Measurements from ENCODE around the gene CD209.
A peak's percentile ranks its signal among the peaks of the same experiment; 100 is the strongest.

The CD209 gene

DNA sequence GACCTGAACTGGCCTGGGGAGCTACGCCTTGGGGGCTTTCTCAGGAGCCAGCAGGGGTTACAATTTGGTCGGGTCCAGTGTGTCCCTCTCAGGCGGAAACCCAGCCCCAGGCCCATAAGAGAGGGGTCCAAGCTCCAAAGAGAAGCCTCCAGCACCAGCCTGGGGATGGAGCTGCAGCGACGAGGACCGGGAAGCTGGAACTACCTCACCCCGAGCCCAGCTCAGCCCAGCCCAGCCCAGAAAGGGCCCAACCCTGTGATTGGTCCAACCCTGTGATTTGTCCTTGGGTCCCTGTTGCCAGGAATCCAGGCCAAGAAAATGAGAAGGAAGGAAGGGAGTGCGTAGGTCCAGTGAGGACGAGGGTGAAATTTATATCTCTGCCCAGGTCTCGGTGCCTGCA is 39.8 kb upstream of the CD209 start:
- Histone ChIP-seq H3K4me3 (ENCODE audit: low read length) (peak overlapping the region; percentile 40), H3K9ac (ENCODE audit: low read depth, low read length) (no peak overlapping the region), H3K27me3 (ENCODE audit: insufficient read depth, low read length) (peaks cover 75% of the 10 kb centered on the region), H3K4me1 (ENCODE audit: insufficient read depth, low read length) (peaks cover 7% of the 10 kb centered on the region), H3K36me3 (ENCODE audit: insufficient read depth, low read length) (no peaks in the 10 kb centered on the region), H3K9me3 (ENCODE audit: insufficient read depth, low read depth, low read length) (no peaks in the 10 kb centered on the region), H3K27ac (ENCODE audit: low read depth, low read length) (no peak overlapping the region)
- WGBS: 31% methylated on average over 10 of the region's 10 CpGs

DNA sequence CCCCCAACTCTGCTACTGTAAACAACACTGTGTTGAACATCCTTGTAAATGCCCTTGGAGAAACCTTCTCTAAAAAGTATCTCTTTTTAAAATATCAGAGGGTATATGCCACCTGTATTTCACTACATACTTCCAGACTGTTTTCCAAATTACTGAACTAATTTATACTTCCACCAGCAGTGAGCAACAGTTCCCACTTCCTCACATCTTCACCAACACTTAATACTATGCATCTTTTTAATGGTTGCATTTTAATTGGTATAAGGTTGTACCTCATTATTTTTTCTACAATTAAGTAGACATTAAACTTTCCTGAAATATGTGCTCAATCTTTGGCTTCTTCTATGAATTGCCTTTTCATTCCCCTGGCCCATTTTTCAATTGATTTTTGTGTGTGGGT is 37.5 kb upstream of the CD209 start:
- Histone ChIP-seq H3K9me3 (ENCODE audit: insufficient read depth, low read depth, low read length) (no peaks in the 10 kb centered on the region), H3K4me3 (ENCODE audit: low read length) (no peak overlapping the region), H3K27ac (ENCODE audit: low read depth, low read length) (no peak overlapping the region), H3K9ac (ENCODE audit: low read depth, low read length) (no peak overlapping the region), H3K36me3 (ENCODE audit: insufficient read depth, low read length) (no peaks in the 10 kb centered on the region), H3K27me3 (ENCODE audit: insufficient read depth, low read length) (peaks cover 65% of the 10 kb centered on the region), H3K4me1 (ENCODE audit: insufficient read depth, low read length) (peaks cover 7% of the 10 kb centered on the region)

DNA sequence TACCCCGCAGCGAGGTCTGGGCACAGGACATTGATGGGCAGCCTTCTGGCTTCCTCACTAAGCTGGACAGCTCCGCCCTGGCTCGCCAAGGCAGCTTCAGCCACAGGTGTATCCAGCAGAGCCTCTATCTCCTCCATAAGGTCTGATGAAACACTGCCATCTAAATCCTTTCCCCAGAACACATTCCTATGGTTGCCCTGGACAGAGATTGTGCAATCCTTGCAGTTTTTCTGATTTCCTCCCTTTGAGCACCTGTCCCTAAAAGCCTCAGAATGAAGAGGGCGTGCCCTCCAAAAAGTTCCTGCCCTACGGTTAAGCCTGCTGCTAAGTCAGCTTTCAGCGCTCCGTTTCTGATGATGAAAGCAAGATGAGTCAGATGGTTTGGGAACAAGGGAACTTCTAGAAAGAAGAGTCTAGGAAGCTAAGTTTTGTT is 36.7 kb upstream of the CD209 start:
- Histone ChIP-seq H3K36me3 (ENCODE audit: insufficient read depth, low read length) (no peaks in the 10 kb centered on the region), H3K4me1 (ENCODE audit: insufficient read depth, low read length) (peaks cover 7% of the 10 kb centered on the region), H3K9ac (ENCODE audit: low read depth, low read length) (no peak overlapping the region), H3K27ac (ENCODE audit: low read depth, low read length) (no peak overlapping the region), H3K9me3 (ENCODE audit: insufficient read depth, low read depth, low read length) (no peaks in the 10 kb centered on the region), H3K27me3 (ENCODE audit: insufficient read depth, low read length) (peaks cover 57% of the 10 kb centered on the region), H3K4me3 (ENCODE audit: low read length) (no peak overlapping the region)
- 16% methylated on average over 8 of the region's 8 CpGs for WGBS

DNA sequence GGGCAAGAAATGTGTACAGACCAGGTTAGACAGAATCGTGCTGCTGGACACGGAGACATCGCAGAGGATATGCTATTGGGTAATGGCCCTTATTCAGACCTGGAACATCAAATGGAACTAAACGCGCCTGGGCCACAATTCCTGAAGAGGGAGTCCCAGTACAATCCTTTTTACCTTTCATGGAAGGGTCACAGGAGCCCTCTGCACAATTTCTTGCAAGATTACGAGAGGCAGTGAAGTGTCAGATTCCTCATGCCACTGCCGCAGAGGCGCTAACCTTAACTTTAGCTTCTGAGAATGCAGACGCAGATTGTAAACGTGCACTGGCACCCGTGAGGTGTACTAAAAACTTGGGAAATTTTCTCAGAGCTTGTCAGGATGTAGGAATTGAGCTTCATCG is 33.8 kb upstream of the CD209 start:
- Histone ChIP-seq H3K36me3 (ENCODE audit: insufficient read depth, low read length) (no peaks in the 10 kb centered on the region), H3K4me1 (ENCODE audit: insufficient read depth, low read length) (peaks cover 7% of the 10 kb centered on the region), H3K9ac (ENCODE audit: low read depth, low read length) (no peak overlapping the region), H3K27me3 (ENCODE audit: insufficient read depth, low read length) (peaks cover 29% of the 10 kb centered on the region), H3K4me3 (ENCODE audit: low read length) (no peak overlapping the region), H3K27ac (ENCODE audit: low read depth, low read length) (no peak overlapping the region), H3K9me3 (ENCODE audit: insufficient read depth, low read depth, low read length) (no peaks in the 10 kb centered on the region)
- 70% methylated on average over 12 of the region's 12 CpGs for WGBS

DNA sequence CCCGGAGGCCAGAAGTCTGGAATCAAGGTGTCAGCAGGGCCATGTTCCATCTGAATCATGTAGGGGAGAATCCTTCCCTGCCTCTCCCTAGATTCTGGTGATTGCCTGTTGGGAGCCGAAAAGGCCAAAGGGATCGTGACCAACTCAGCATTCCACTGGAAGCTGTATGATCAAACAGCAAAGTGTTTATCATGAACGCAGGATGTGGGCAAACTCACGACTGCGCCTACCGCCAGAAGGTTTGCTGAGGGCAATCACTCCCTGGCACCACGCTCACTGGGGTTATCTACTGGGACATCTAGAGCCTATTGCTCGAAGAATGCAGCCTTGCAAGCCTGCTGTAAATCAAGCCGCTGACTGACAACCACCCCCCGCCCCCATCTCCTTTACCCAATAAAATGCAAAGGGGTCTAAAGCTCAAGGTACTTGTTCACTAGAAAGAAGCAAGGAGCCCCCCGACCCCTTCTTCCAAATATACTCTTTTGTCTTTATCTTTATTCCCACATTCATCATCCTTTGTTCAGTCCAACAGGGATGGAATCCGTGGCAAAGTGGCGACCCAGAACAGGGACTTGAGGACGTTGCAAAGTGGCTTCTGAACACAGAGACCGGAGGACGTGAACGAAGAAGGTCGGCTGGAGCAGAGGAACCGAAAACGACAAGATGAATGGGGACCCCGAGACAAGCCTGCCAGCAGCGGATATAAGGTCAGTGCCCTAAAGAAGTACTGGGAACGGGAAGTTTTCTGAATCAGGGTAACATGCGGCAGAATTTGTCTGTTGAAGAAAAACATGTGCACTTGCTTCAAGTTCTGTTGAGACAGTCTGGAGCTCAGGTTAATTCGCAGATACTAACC is 32.5 kb upstream of the CD209 start:
- Histone ChIP-seq H3K4me3 (ENCODE audit: low read length) (no peak overlapping the region), H3K27ac (ENCODE audit: low read depth, low read length) (no peak overlapping the region), H3K36me3 (ENCODE audit: insufficient read depth, low read length) (no peaks in the 10 kb centered on the region), H3K4me1 (ENCODE audit: insufficient read depth, low read length) (peaks cover 7% of the 10 kb centered on the region), H3K9me3 (ENCODE audit: insufficient read depth, low read depth, low read length) (no peaks in the 10 kb centered on the region), H3K9ac (ENCODE audit: low read depth, low read length) (no peak overlapping the region), H3K27me3 (ENCODE audit: insufficient read depth, low read length) (peaks cover 26% of the 10 kb centered on the region)
- WGBS: 81% methylated on average over 26 of the region's 26 CpGs

DNA sequence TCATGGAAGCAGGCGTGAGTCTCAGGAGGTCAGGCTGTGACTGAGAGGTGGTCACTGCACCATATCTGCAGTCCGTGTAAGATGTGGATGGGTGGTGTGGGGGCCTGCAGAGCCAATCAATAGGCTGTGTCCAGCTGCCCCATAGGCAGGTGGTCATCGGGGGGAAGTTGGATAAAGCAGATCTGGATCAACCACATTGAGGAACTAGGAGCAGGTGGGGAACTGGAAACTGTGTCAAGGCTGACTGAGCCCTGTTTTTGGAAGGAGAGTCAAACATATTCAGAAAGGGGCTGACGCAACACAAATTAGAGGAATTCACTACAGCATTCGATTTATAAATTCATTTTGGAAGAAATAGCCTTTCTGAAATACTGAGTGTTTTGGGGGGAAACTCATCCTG is 30.7 kb upstream of the CD209 start:
- Histone ChIP-seq H3K27ac (ENCODE audit: low read depth, low read length) (no peak overlapping the region), H3K36me3 (ENCODE audit: insufficient read depth, low read length) (no peaks in the 10 kb centered on the region), H3K9ac (ENCODE audit: low read depth, low read length) (no peak overlapping the region), H3K9me3 (ENCODE audit: insufficient read depth, low read depth, low read length) (no peaks in the 10 kb centered on the region), H3K4me1 (ENCODE audit: insufficient read depth, low read length) (no peaks in the 10 kb centered on the region), H3K4me3 (ENCODE audit: low read length) (no peak overlapping the region), H3K27me3 (ENCODE audit: insufficient read depth, low read length) (peaks cover 8% of the 10 kb centered on the region)
- WGBS: 70% methylated on average over 5 of the region's 5 CpGs

DNA sequence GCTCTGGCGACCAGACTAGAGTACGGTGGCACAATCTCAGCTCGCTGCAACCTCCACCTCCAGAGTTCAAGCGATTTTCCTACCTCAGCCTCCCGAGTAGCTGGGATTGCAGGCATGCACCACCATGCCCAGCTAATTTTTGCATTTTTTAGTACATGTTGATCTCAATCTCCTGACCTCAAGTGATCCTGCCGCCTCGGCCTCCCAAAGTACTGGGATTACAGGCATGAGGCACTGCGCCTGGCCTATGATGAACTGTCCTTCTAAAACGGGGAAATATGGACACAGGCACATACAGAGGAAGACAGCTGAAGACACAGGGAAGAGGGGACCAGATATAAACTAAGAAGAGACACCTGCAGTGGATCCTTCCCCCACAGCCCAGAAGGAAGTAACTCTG is 28.4 kb upstream of the CD209 start:
- Histone ChIP-seq H3K9ac (ENCODE audit: low read depth, low read length) (no peak overlapping the region), H3K4me1 (ENCODE audit: insufficient read depth, low read length) (peaks cover 8% of the 10 kb centered on the region; the same call in 1 of the 2 replicates), H3K4me3 (ENCODE audit: low read length) (no peak overlapping the region), H3K9me3 (ENCODE audit: insufficient read depth, low read depth, low read length) (no peaks in the 10 kb centered on the region), H3K27ac (ENCODE audit: low read depth, low read length) (no peak overlapping the region), H3K36me3 (ENCODE audit: insufficient read depth, low read length) (no peaks in the 10 kb centered on the region), H3K27me3 (ENCODE audit: insufficient read depth, low read length) (peaks cover 3% of the 10 kb centered on the region; the same call in 1 of the 2 replicates)
- WGBS: 94% methylated on average over 9 of the region's 9 CpGs

DNA sequence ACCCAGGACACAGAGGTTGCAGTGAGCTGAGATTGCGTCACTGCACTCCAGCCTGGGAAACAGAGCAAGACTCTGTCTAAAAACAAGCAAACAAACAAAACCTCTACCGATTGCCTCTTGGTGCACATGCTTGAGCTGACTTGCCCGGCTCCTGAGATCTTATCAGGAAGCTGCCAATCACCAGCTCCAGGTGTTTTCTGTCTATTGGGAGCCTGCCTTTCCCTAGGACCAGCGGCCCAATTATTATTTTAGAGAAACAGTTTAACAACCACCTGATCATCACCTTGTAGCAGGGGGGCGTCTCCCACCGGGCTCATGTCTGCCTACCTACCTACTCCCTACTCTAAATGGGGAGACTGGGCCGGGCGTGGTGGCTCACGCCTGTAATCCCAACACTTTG is 26.5 kb upstream of the CD209 start:
- Histone ChIP-seq H3K9ac (ENCODE audit: low read depth, low read length) (no peak overlapping the region), H3K9me3 (ENCODE audit: insufficient read depth, low read depth, low read length) (no peaks in the 10 kb centered on the region), H3K36me3 (ENCODE audit: insufficient read depth, low read length) (no peaks in the 10 kb centered on the region), H3K4me1 (ENCODE audit: insufficient read depth, low read length) (peaks cover 8% of the 10 kb centered on the region; the same call in 1 of the 2 replicates), H3K27me3 (ENCODE audit: insufficient read depth, low read length) (no peaks in the 10 kb centered on the region), H3K27ac (ENCODE audit: low read depth, low read length) (no peak overlapping the region), H3K4me3 (ENCODE audit: low read length) (no peak overlapping the region)
- WGBS: 90% methylated on average over 9 of the region's 9 CpGs

DNA sequence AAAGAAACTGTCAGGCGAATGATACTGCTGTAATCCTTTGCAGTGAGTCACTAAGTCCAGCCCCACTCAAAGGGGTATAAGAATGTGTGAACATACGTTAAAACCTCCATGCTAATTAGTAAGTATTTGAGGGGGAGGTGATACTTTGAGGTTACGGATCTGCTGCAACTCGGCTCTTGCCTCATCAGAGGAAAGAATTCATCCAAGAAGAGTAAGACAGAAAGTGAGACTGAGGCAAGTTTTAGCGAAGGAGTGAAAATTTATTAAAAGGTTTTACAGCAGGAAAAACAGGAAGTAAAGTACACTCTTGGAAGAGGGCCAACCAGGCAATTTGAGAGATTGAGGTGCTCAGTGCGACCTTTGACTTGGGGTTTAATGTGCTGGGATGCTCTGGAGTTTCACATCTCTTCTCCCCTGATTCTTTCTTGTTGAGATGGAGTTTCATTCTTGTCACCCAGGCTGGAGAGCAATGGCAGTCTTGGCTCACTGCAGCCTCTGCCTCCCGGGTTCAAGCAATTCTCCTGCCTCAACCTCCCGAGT is 25.5 kb upstream of the CD209 start:
- H3K9ac ChIP-seq (ENCODE audit: low read depth, low read length): no peak overlapping the region
- no peaks in the 10 kb centered on the region for H3K27me3 ChIP-seq (ENCODE audit: insufficient read depth, low read length)
- H3K4me1 ChIP-seq (ENCODE audit: insufficient read depth, low read length): peaks cover 8% of the 10 kb centered on the region; the same call in 1 of the 2 replicates
- no peak overlapping the region for H3K4me3 ChIP-seq (ENCODE audit: low read length)
- H3K9me3 ChIP-seq (ENCODE audit: insufficient read depth, low read depth, low read length): no peaks in the 10 kb centered on the region
- H3K36me3 ChIP-seq (ENCODE audit: insufficient read depth, low read length): no peaks in the 10 kb centered on the region
- no peak overlapping the region for H3K27ac ChIP-seq (ENCODE audit: low read depth, low read length)
- 63% methylated on average over 7 of the region's 8 CpGs for WGBS

DNA sequence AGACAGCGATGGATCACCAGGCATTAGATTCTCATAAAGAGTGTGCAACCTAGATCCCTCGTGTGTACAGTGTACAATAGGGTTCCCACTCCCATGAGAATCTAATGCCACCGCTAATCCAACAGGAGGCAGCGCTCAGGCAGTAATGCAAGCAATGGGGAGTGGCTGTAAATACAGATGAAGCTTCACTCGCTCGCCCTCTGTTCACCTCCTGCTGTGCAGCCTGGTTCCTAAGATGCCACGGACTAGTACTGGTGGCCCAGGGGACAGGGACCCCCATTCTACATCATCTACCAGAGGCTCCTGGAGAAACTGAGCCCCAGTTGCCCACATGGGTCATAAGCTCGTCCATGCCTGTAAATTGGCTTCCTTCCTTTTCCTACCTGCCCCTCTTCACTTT is 23.7 kb upstream of the CD209 start:
- WGBS: 51% methylated on average over 8 of the region's 8 CpGs
- H3K27me3 ChIP-seq (ENCODE audit: insufficient read depth, low read length): no peaks in the 10 kb centered on the region

DNA sequence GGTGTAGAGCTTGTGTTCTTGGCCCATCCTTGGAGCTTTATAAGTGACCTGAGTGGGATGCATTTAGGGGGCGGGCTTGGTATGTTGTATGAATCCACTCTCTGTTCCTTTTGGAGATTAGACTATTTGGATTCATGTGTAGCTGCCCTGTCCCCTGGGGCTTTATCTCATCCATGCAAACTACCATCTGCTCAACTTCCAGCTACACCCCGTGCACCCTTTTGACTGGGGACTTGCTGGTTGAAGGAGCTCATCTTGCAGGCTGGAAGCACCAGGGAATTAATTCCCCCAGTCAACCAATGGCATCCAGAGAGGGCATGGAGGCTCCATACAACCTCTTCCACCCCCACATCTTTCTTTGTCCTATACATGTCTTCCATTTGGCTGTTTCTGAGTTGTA is 21.8 kb upstream of the CD209 start:
- no peak overlapping the region for H3K27ac ChIP-seq (ENCODE audit: low read depth, low read length)
- no peaks in the 10 kb centered on the region for H3K9me3 ChIP-seq (ENCODE audit: insufficient read depth, low read depth, low read length)
- H3K27me3 ChIP-seq (ENCODE audit: insufficient read depth, low read length): no peaks in the 10 kb centered on the region
- WGBS: 75% methylated on average over 2 of the region's 2 CpGs
- H3K36me3 ChIP-seq (ENCODE audit: insufficient read depth, low read length): no peaks in the 10 kb centered on the region
- H3K4me3 ChIP-seq (ENCODE audit: low read length): no peak overlapping the region
- no peak overlapping the region for H3K9ac ChIP-seq (ENCODE audit: low read depth, low read length)
- H3K4me1 ChIP-seq (ENCODE audit: insufficient read depth, low read length): peaks cover 8% of the 10 kb centered on the region; the same call in 1 of the 2 replicates

More for the DNA sequence above, 23.7 kb upstream of the CD209 start:
- H3K9ac ChIP-seq (ENCODE audit: low read depth, low read length): no peak overlapping the region
- H3K4me1 ChIP-seq (ENCODE audit: insufficient read depth, low read length): peaks cover 8% of the 10 kb centered on the region; the same call in 1 of the 2 replicates
- H3K27ac ChIP-seq (ENCODE audit: low read depth, low read length): no peak overlapping the region
- H3K9me3 ChIP-seq (ENCODE audit: insufficient read depth, low read depth, low read length): no peaks in the 10 kb centered on the region
- no peaks in the 10 kb centered on the region for H3K36me3 ChIP-seq (ENCODE audit: insufficient read depth, low read length)
- H3K4me3 ChIP-seq (ENCODE audit: low read length): no peak overlapping the region

Data from HUES64 (cell line).